AG09319 (cell line): ENCODE measurements around the gene MYO5B.

Experiments used
- DNase-seq: peaks from one replicate; pipeline ENCODE4 v3.0.0-alpha.2; 2010; ENCODE audit warnings: low read depth; ENCODE audit errors: extremely low read depth
- TF ChIP-seq, protein P1 (sequence below): IDR thresholded peaks from 2 replicates; pipeline ENCODE4 v1.5.1; 2011; ENCODE audit warnings: low read depth, mild to moderate bottlenecking, inconsistent platforms, low read length, moderate library complexity

Gene MYO5B

DNA sequence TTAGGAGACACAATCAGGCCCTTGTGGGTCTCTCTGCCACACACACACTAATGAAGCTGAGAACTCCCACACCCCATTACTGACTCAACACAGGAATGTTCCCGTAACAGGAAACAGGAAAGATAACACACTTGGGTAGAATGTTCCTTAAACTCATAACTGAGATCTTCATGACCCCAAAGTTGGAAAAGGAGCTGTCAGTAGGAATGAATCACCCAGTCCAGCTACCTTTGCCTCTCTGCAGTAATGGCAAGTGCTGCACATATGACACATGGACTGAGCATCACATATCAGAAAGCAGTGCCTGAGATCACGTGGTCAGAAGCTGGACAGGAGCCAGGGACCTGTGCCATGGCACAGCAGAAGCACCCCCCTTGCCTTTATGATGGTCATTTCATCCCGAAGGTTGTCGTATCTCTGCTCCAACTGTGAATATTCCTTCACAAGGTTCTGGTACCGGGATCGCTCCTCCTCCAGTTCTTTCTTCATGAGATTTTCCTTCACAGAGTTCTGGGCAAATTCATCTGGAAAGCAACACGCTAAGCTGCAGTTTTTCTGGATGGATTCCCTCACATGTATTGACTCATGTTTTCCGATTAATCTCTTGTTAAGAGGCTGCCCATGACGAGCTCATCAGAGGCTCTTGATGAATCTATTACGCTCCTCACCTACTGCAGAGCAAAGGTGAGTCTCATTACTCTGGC, 316.2 kb downstream of the MYO5B start:
- no peak for DNase-seq
- TF ChIP-seq, protein P1, sequence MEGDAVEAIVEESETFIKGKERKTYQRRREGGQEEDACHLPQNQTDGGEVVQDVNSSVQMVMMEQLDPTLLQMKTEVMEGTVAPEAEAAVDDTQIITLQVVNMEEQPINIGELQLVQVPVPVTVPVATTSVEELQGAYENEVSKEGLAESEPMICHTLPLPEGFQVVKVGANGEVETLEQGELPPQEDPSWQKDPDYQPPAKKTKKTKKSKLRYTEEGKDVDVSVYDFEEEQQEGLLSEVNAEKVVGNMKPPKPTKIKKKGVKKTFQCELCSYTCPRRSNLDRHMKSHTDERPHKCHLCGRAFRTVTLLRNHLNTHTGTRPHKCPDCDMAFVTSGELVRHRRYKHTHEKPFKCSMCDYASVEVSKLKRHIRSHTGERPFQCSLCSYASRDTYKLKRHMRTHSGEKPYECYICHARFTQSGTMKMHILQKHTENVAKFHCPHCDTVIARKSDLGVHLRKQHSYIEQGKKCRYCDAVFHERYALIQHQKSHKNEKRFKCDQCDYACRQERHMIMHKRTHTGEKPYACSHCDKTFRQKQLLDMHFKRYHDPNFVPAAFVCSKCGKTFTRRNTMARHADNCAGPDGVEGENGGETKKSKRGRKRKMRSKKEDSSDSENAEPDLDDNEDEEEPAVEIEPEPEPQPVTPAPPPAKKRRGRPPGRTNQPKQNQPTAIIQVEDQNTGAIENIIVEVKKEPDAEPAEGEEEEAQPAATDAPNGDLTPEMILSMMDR: no peak

- no peak for DNase-seq
- TF ChIP-seq, protein P1: no peak
Measured at GRCh38 chr18:49878015-49878414, 316.9 kb downstream of the MYO5B start.

DNA sequence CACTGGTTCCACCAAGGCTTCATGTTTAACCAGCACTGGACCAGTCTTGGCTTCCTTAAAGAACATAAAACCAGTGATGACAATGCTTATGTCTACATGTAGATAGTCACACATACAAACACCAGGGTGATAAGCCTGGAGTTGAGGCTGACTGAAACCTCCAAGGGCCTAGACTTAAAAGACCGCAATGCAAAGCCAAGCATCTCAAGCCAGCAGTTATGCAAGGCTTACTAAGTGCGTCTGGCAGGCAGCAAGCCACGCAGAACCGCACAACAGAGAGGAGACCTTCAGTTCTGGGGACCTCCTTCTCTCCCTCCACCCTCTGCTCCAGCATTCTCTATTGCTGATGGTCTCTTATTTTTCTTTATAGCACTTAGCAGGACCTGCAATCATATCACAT, 318.4 kb downstream of the MYO5B start:
- TF ChIP-seq, protein P1: no peak
- DNase-seq: no peak

DNA sequence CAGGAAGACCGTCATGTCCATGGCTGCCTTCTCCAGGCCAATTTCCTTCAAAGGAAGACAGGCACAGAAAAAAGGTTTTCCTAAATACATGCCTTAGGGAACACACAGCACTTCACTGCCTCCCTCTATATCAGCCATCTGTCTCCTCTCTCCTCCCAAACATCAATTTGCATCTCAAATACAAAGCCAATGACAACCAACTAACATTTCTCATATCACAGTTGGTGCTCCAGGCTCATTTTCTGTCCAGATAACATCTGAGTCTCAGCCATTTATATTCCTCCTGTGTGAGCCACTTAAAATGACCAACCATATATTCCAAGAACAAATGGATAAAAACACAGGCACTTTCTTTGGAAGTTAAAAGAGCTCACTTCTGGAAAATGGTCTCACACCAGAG, 319.2 kb downstream of the MYO5B start:
- TF ChIP-seq, protein P1: no peak
- no peak for DNase-seq

DNA sequence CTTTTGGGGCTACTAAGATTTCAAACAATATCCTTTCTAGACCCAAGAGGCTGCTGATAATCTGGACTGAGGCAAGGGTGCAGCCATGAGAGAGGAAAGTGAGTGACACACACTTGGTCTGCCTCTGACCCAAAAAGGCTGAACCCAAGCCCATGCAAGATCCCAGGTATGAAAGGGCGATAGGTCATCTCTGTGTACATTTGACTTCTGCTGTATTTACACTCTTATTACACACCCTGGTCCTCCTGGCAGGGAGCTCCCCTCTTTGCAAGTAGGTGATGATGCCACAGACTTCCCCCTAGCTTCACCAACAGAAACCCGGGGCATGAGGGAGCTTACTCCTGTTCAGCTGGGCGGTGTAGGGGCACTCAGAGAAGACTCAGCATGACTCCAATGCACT, 319.8 kb downstream of the MYO5B start:
- DNase-seq: no peak
- TF ChIP-seq, protein P1: no peak

DNA sequence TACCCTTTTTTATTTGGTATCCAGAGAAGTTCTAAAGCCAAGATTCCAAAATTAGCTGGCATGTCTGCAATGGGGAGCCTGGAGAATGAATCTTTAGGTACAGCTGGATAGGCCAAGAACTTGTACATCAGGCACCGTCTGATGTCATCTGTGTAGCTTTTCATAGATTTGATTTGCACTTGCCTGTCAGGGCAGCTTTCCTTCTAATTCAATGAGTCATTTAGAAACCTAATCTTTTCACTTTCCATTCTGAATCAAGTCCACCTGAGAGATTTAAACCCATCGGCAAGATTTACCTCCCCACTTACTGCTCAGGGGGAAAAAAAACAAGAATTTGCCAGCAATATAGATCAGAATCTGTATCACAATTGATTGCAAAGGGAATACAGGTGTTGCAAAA, 320.7 kb downstream of the MYO5B start:
- DNase-seq: no peak
- TF ChIP-seq, protein P1: no peak

GRCh38 chr18:49869354-49869753, 325.6 kb downstream of the MYO5B start:
- no peak for DNase-seq
- TF ChIP-seq, protein P1: no peak
